Measurements from ENCODE around the gene RUNX1. TPM values are rescaled to one million over a fixed set of nuclear protein-coding genes. Genes with fewer than 3 reads are reported as not detected.

The RUNX1 gene
- total and polyA plus RNA-seq, 2 of the 13 experiments (the other 11 are each of a cell fraction or from before 2014, with no cell fraction given): 5.4 to 6.4 TPM

DNA sequence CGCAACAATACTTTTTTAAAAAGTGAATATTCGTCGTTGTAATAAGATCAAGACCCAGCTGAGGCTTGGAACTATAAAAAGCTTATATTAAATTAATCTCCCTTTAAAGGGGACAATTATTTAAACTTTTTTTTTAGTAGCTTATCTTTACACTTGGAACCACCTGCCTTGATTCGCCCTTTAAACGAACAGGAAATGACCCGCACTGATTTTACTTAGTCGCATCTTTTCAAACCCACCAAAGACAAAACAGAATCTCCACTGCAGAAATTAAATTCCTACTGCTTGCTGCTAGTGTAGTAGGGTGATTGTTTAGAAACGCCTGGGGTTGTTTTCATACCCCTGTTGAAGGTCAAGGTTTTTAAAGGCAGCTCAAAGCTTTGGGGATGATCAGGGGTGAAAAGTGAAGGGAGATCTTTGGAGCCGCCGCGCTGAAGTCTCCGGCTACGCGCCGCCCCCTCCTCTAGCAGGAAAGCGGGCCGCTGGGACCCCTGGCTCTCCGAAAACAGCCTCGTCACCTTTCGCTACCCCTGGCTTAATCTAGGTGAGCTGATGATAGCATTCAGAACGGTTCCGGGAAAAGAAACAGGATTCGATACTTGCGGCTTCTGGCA lies 163.4 kb downstream of the RUNX1 start (continued):
- TF ChIP-seq, protein P1, sequence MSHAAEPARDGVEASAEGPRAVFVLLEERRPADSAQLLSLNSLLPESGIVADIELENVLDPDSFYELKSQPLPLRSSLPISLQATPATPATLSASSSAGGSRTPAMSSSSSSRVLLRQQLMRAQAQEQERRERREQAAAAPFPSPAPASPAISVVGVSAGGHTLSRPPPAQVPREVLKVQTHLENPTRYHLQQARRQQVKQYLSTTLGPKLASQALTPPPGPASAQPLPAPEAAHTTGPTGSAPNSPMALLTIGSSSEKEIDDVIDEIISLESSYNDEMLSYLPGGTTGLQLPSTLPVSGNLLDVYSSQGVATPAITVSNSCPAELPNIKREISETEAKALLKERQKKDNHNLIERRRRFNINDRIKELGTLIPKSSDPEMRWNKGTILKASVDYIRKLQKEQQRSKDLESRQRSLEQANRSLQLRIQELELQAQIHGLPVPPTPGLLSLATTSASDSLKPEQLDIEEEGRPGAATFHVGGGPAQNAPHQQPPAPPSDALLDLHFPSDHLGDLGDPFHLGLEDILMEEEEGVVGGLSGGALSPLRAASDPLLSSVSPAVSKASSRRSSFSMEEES (CRISPR knock-in tag; IDR thresholded peaks at IDR 0.05): 0 out of 2 replicates have a peak, but pooled peaks have one; percentile 9
- TF ChIP-seq, protein P2, sequence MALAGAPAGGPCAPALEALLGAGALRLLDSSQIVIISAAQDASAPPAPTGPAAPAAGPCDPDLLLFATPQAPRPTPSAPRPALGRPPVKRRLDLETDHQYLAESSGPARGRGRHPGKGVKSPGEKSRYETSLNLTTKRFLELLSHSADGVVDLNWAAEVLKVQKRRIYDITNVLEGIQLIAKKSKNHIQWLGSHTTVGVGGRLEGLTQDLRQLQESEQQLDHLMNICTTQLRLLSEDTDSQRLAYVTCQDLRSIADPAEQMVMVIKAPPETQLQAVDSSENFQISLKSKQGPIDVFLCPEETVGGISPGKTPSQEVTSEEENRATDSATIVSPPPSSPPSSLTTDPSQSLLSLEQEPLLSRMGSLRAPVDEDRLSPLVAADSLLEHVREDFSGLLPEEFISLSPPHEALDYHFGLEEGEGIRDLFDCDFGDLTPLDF (CRISPR knock-in tag; IDR thresholded peaks at IDR 0.05): no peak
- TF ChIP-seq MTF2 (CRISPR knock-in tag; IDR thresholded peaks at IDR 0.05; ENCODE audit: borderline replicate concordance): no peak
- TF ChIP-seq SETDB1 (CRISPR knock-in tag; IDR thresholded peaks at IDR 0.05; ENCODE audit: borderline replicate concordance): no peak
- TF ChIP-seq ZNF333 (CRISPR knock-in tag; IDR thresholded peaks at IDR 0.05; ENCODE audit: borderline replicate concordance): no peak
- TF ChIP-seq SIX4 (CRISPR knock-in tag; IDR thresholded peaks at IDR 0.05): 0 out of 2 replicates have a peak, but pooled peaks have one; percentile 25
- TF ChIP-seq ZSCAN9 (CRISPR knock-in tag; IDR thresholded peaks at IDR 0.05; ENCODE audit: borderline replicate concordance): 0 out of 2 replicates have a peak, but pooled peaks have one; percentile 50
- peak; percentile 42; the same call in 1 of the 2 replicates for TF ChIP-seq GFI1 (CRISPR knock-in tag; IDR thresholded peaks at IDR 0.05; ENCODE audit: borderline replicate concordance)
- TF ChIP-seq PHF21A (CRISPR knock-in tag; IDR thresholded peaks at IDR 0.05): peak; percentile 41; the same call in 1 of the 2 replicates
- 0 out of 2 replicates have a peak, but pooled peaks have one; percentile 8 for TF ChIP-seq ZNF430 (CRISPR knock-in tag; IDR thresholded peaks at IDR 0.05)
- TF ChIP-seq DNMT1 (CRISPR knock-in tag; IDR thresholded peaks at IDR 0.05): no peak

Data from HepG2 (cell line).